HepG2 (cell line): ENCODE measurements around the gene ODC1. TPM values are rescaled to one million over a fixed set of nuclear protein-coding genes. Genes with fewer than 3 reads are reported as not detected.

Source experiments
- EHMT2 ChIP-seq: fragments of 200-600 bp; sonication (generic); IDR thresholded peaks from 2 replicates; pipeline ENCODE4 v1.7.0; 2017; ENCODE audit warnings: antibody characterized with exemption, low read depth, low read length, borderline replicate concordance
- GABPA ChIP-seq, 2 experiments: IDR thresholded peaks; 2 replicates each; pipeline ENCODE4 v1.6.1; 2011 to 2016; ENCODE audit warnings: low read depth in 2 of 2, low read length in 1 of 2, missing biosample characterization in 1 of 2, missing genetic modification characterization in 1 of 2
- HOMEZ ChIP-seq: IDR thresholded peaks from 2 replicates; pipeline ENCODE4 v1.6.1; 2016; ENCODE audit warnings: low read depth
- JDP2 ChIP-seq: sonication (generic); formaldehyde crosslinking; IDR thresholded peaks from 2 replicates; pipeline ENCODE4 v1.8.1; 2022; ENCODE audit warnings: missing genetic modification reagents, borderline replicate concordance
- RFXAP ChIP-seq: sonication (generic); formaldehyde crosslinking; IDR thresholded peaks from 2 replicates; pipeline ENCODE4 v1.4.0; 2020; ENCODE audit warnings: missing genetic modification reagents, borderline replicate concordance
- SMARCC2 ChIP-seq: fragments of 450-650 bp; IDR thresholded peaks from 2 replicates; pipeline ENCODE4 v1.6.1; 2017; ENCODE audit warnings: antibody characterized with exemption, mild to moderate bottlenecking
- TRIM24 ChIP-seq: sonication (generic); formaldehyde crosslinking; IDR thresholded peaks from 2 replicates; pipeline ENCODE4 v1.8.0; 2022; ENCODE audit warnings: mild to moderate bottlenecking, missing genetic modification reagents
- ZBTB7A ChIP-seq: sonication (generic); formaldehyde crosslinking; IDR thresholded peaks from 2 replicates; pipeline ENCODE4 v1.8.0; 2022; ENCODE audit warnings: mild to moderate bottlenecking, missing genetic modification reagents
- ZBTB7B ChIP-seq: sonication (generic); formaldehyde crosslinking; IDR thresholded peaks from 2 replicates; pipeline ENCODE4 v1.4.0; 2020; ENCODE audit warnings: missing genetic modification reagents
- ZNF225 ChIP-seq: sonication (generic); formaldehyde crosslinking; IDR thresholded peaks from 2 replicates; pipeline ENCODE4 v1.4.0; 2020; ENCODE audit warnings: mild to moderate bottlenecking, missing genetic modification reagents
- ZNF451 ChIP-seq: sonication (generic); formaldehyde crosslinking; IDR thresholded peaks from 2 replicates; pipeline ENCODE4 v1.5.0; 2020; ENCODE audit warnings: mild to moderate bottlenecking, missing genetic modification reagents
- ZNF747 ChIP-seq: sonication (generic); formaldehyde crosslinking; IDR thresholded peaks from 2 replicates; pipeline ENCODE4 v1.8.1; 2023; ENCODE audit warnings: missing genetic modification reagents, mild to moderate bottlenecking, borderline replicate concordance
- polyA plus RNA-seq, 8 experiments: library from polyadenylated mRNA; depleted of rRNA in 3 of 8; stranded (reverse) in 7 of 8; unstranded in 1 of 8; fragments of >200 nt; fragmentation: Illumina TruSeq in 4 of 8; extraction: Trizol in 4 of 8; gene quantifications; 2 replicates each; pipeline versions ENCODE4 v1.2.1 to v1.2.3, GENCODE V29; 2011 to 2016; ENCODE audit warnings: low read depth in 4 of 8, missing spikeins in 1 of 8, mixed read lengths in 1 of 8; ENCODE audit not compliant: insufficient read depth in 1 of 8
- total RNA-seq, 5 experiments: library from RNA; depleted of rRNA; stranded (reverse); fragments of >200 nt; fragmentation: Illumina TruSeq; extraction: Trizol; gene quantifications; 2 replicates each; pipeline ENCODE4 v1.2.3, GENCODE V29; 2016; ENCODE audit warnings: low read depth in 1 of 5
- TF ChIP-seq, protein P1 (sequence below): sonication (generic); formaldehyde crosslinking; IDR thresholded peaks from 2 replicates; pipeline ENCODE4 v1.4.0; 2020; ENCODE audit warnings: mild to moderate bottlenecking, missing genetic modification reagents

ODC1 gene
- total and polyA plus RNA-seq, 2 of the 13 experiments (the other 11 are each of a cell fraction or from before 2014, with no cell fraction given) = 142 to 371 TPM

- TF ChIP-seq, protein P1, sequence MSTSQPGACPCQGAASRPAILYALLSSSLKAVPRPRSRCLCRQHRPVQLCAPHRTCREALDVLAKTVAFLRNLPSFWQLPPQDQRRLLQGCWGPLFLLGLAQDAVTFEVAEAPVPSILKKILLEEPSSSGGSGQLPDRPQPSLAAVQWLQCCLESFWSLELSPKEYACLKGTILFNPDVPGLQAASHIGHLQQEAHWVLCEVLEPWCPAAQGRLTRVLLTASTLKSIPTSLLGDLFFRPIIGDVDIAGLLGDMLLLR (CRISPR knock-in tag) = no peak
- no peak for TF ChIP-seq ZNF225
- no peak for TF ChIP-seq GABPA (IDR thresholded peaks at IDR 0.05; ENCODE audit: low read depth, low read length)
- peak; percentile 35 for TF ChIP-seq GABPA (CRISPR knock-in tag; IDR thresholded peaks at IDR 0.05; ENCODE audit: low read depth)
- no peak for TF ChIP-seq JDP2 (CRISPR knock-in tag)
- TF ChIP-seq ZBTB7B = peak; percentile 69
- no peak for TF ChIP-seq TRIM24 (CRISPR knock-in tag)
- no peak for TF ChIP-seq RFXAP (CRISPR knock-in tag)
- TF ChIP-seq ZNF747 = no peak
- 0 out of 2 replicates have a peak, but pooled peaks have one; percentile 55 for TF ChIP-seq ZNF451
- no peak for TF ChIP-seq SMARCC2
- no peak for TF ChIP-seq HOMEZ (CRISPR knock-in tag)
- peak; percentile 26; the same call in 1 of the 2 replicates for TF ChIP-seq ZBTB7A (CRISPR knock-in tag)
- TF ChIP-seq EHMT2 = 0 out of 2 replicates have a peak, but pooled peaks have one; percentile 35
Measured at GRCh38 chr2:10407841-10408648, 40.1 kb downstream of the ODC1 start (continued).
